H1 (cell line): Measurements from ENCODE around the gene SLC12A7. TPM values are rescaled to one million over a fixed set of nuclear protein-coding genes. Genes with fewer than 3 reads are reported as not detected.

Source experiments
- CTCF ChIA-PET: fragments of 300-600 bp; sonication (Branson Sonifier 250); formaldehyde crosslinking; loops from one replicate; lab custom pipeline; 2021; ENCODE audit not compliant: partially characterized antibody; lab: Charles Lee
- POLR2A ChIA-PET: fragments of 300-600 bp; sonication (Branson Sonifier 250); formaldehyde crosslinking; loops from one replicate; lab custom pipeline; 2021; ENCODE audit warnings: inconsistent platforms; ENCODE audit not compliant: partially characterized antibody; lab: Charles Lee
- DNase-seq, 2 experiments: peaks; one replicate each; pipeline versions ENCODE4 v3.0.0 to v3.0.0-alpha.2; 2010 to 2022; ENCODE audit warnings: low spot score in 2 of 2, low read depth in 1 of 2, mixed read lengths in 1 of 2
- FAIRE-seq: peaks from 2 replicates; lab custom pipeline; 2011; peaks lifted over from hg19 to GRCh38; lab: Jason Lieb, UNC
- H2AFZ ChIP-seq: 2 replicates; pipeline ENCODE4 v1.8.1; 2012; ENCODE audit warnings: low read length, inconsistent platforms
- H2AK5ac ChIP-seq: 2 replicates; pipeline ENCODE4 v1.6.1; 2013; ENCODE audit warnings: low read depth, low read length
- H2BK120ac ChIP-seq: replicated peaks from 2 replicates; pipeline ENCODE3; 2013; ENCODE audit warnings: low read depth, low read length, inconsistent platforms
- H2BK12ac ChIP-seq: 2 replicates; pipeline ENCODE4 v1.6.1; 2013; ENCODE audit warnings: low read depth, low read length
- H2BK15ac ChIP-seq: 2 replicates; pipeline ENCODE4 v1.6.1; 2013; ENCODE audit warnings: low read length
- H2BK20ac ChIP-seq: 2 replicates; pipeline ENCODE4 v1.6.1; 2013; ENCODE audit warnings: low read length
- H2BK5ac ChIP-seq: 2 replicates; pipeline ENCODE4 v1.6.1; 2013; ENCODE audit warnings: low read depth, low read length
- H3K14ac ChIP-seq: 2 replicates; pipeline ENCODE4 v1.6.1; 2013; ENCODE audit warnings: inconsistent platforms; ENCODE audit not compliant: insufficient read length
- H3K18ac ChIP-seq: 2 replicates; pipeline ENCODE4 v1.6.1; 2013; ENCODE audit warnings: low read length; ENCODE audit errors: extremely low read depth
- H3K23ac ChIP-seq: 2 replicates; pipeline ENCODE4 v1.6.1; 2013; ENCODE audit warnings: inconsistent platforms; ENCODE audit not compliant: insufficient read length
- H3K23me2 ChIP-seq: 2 replicates; pipeline ENCODE4 v1.6.1; 2013; ENCODE audit warnings: low read depth, low read length
- H3K27ac ChIP-seq: 2 replicates; pipeline ENCODE4 v1.6.1; 2011; ENCODE audit warnings: low read depth, low read length, inconsistent platforms
- H3K27me3 ChIP-seq, 4 experiments: replicated peaks in 1 of 4; 1 replicate in 1 of 4; 2 replicates in 3 of 4; pipeline versions ENCODE4 v1.6.1 to v1.8.1; 2011 to 2013; ENCODE audit warnings: low read length in 3 of 4, mild to moderate bottlenecking in 3 of 4, inconsistent platforms in 2 of 4, mixed read lengths in 2 of 4, moderate library complexity in 1 of 4; ENCODE audit not compliant: control insufficient read depth in 3 of 4, insufficient read depth in 3 of 4; ENCODE audit errors: extremely low read depth in 1 of 4
- H3K36me3 ChIP-seq, 4 experiments: 2 replicates each; pipeline versions ENCODE4 v1.6.1 to v1.8.1; 2011 to 2013; ENCODE audit warnings: mild to moderate bottlenecking in 4 of 4, low read length in 3 of 4, moderate library complexity in 2 of 4, control low read depth in 1 of 4, inconsistent platforms in 1 of 4; ENCODE audit not compliant: insufficient read depth in 4 of 4, control insufficient read depth in 2 of 4
- H3K4ac ChIP-seq: replicated peaks from 2 replicates; pipeline ENCODE3; 2013; ENCODE audit warnings: low read length, low read depth, mixed read lengths, inconsistent platforms; ENCODE audit not compliant: insufficient read length
- H3K4me1 ChIP-seq, 4 experiments: replicated peaks in 1 of 4; 1 replicate in 1 of 4; 2 replicates in 3 of 4; pipeline versions ENCODE4 v1.6.1 to v1.8.1; 2011 to 2013; ENCODE audit warnings: low read length in 3 of 4, inconsistent platforms in 2 of 4, mixed read lengths in 1 of 4; ENCODE audit not compliant: insufficient read depth in 4 of 4, control insufficient read depth in 3 of 4
- H3K4me2 ChIP-seq, 2 experiments: 2 replicates each; pipeline versions ENCODE4 v1.6.1 to v1.8.1; 2011 to 2013; ENCODE audit warnings: low read depth in 2 of 2, low read length in 2 of 2, control low read depth in 1 of 2, inconsistent platforms in 1 of 2, mild to moderate bottlenecking in 1 of 2; ENCODE audit not compliant: insufficient read depth in 1 of 2
- H3K4me3 ChIP-seq, 4 experiments: fragments of 200-600, 300-600 bp in 1 of 4; sonication (generic), shearing (Covaris generic), sonication (Bioruptor Twin) in 1 of 4; 2 replicates each; pipeline versions ENCODE4 v1.5.1 to v1.8.1; 2011 to 2016; ENCODE audit warnings: low read length in 4 of 4, low read depth in 3 of 4, control low read depth in 2 of 4, inconsistent platforms in 2 of 4, mild to moderate bottlenecking in 2 of 4, mixed read lengths in 1 of 4, moderate library complexity in 1 of 4; ENCODE audit not compliant: insufficient read depth in 2 of 4; ENCODE audit errors: extremely low read depth in 1 of 4
- H3K56ac ChIP-seq: replicated peaks from 2 replicates; pipeline ENCODE3; 2013; ENCODE audit warnings: low read depth, mild to moderate bottlenecking, mixed read lengths, low read length, inconsistent platforms; ENCODE audit not compliant: insufficient read length
- H3K79me1 ChIP-seq: 2 replicates; pipeline ENCODE4 v1.6.1; 2013; ENCODE audit warnings: low read depth, low read length, control low read depth
- H3K79me2 ChIP-seq, 2 experiments: 2 replicates each; pipeline versions ENCODE4 v1.6.1 to v1.8.1; 2012 to 2013; ENCODE audit warnings: low read length in 2 of 2, mild to moderate bottlenecking in 2 of 2, inconsistent platforms in 1 of 2; ENCODE audit not compliant: insufficient read depth in 2 of 2, control insufficient read depth in 1 of 2
- H3K9ac ChIP-seq, 4 experiments: replicated peaks in 1 of 4; 1 replicate in 1 of 4; 2 replicates in 3 of 4; pipeline versions ENCODE4 v1.6.1 to v1.8.1; 2011 to 2013; ENCODE audit warnings: low read depth in 3 of 4, low read length in 3 of 4, control low read depth in 2 of 4, mild to moderate bottlenecking in 2 of 4, moderate library complexity in 2 of 4, inconsistent platforms in 1 of 4; ENCODE audit errors: extremely low read depth in 1 of 4
- H3K9me3 ChIP-seq, 2 experiments: 2 replicates each; pipeline versions ENCODE4 v1.6.1 to v1.8.1; 2012 to 2013; ENCODE audit warnings: mild to moderate bottlenecking in 2 of 2, moderate library complexity in 2 of 2, control low read depth in 1 of 2, inconsistent platforms in 1 of 2, low read depth in 1 of 2, low read length in 1 of 2, mixed read lengths in 1 of 2; ENCODE audit not compliant: insufficient read depth in 2 of 2
- H4K20me1 ChIP-seq, 2 experiments: replicated peaks in 1 of 2; 2 replicates each; pipeline versions ENCODE3 to v1.8.1; 2011 to 2013; ENCODE audit warnings: inconsistent platforms in 2 of 2, low read length in 2 of 2, mild to moderate bottlenecking in 1 of 2; ENCODE audit not compliant: insufficient read depth in 2 of 2, control insufficient read depth in 1 of 2
- H4K5ac ChIP-seq: 2 replicates; pipeline ENCODE4 v1.6.1; 2013; ENCODE audit warnings: low read length, low read depth, mixed read lengths, inconsistent platforms; ENCODE audit not compliant: insufficient read length
- H4K8ac ChIP-seq: 2 replicates; pipeline ENCODE4 v1.8.0; 2013; ENCODE audit warnings: mild to moderate bottlenecking, moderate library complexity, low read length, inconsistent platforms; ENCODE audit not compliant: insufficient read depth; ENCODE audit errors: extremely low read depth
- H4K91ac ChIP-seq: replicated peaks from 2 replicates; pipeline ENCODE3; 2013; ENCODE audit warnings: low read length, mixed read lengths, inconsistent platforms; ENCODE audit not compliant: insufficient read length
- EP300 ChIP-seq, 2 experiments: IDR thresholded peaks; 1 replicate in 1 of 2; 2 replicates in 1 of 2; pipeline ENCODE4 v1.6.1; 2011 to 2012; ENCODE audit warnings: low read depth in 2 of 2, low read length in 2 of 2, mild to moderate bottlenecking in 2 of 2, borderline replicate concordance in 1 of 2, inconsistent platforms in 1 of 2, moderate library complexity in 1 of 2
- PHF8 ChIP-seq: fragments of 200-600 bp; sonication (generic); conservative IDR thresholded peaks from 2 replicates; pipeline ENCODE4 v1.7.1; 2012; ENCODE audit warnings: low read depth, mild to moderate bottlenecking, inconsistent platforms, low read length, moderate library complexity
- POU5F1 ChIP-seq: IDR thresholded peaks from 2 replicates; pipeline ENCODE4 v1.6.1; 2011; ENCODE audit warnings: low read depth, mild to moderate bottlenecking, low read length, moderate library complexity
- SIX5 ChIP-seq: IDR thresholded peaks from 2 replicates; pipeline ENCODE4 v1.6.1; 2011; ENCODE audit warnings: mild to moderate bottlenecking, low read depth, low read length
- WGBS, 2 experiments: shearing (Covaris generic) in 1 of 2; methylation state at CpG; one replicate each; pipeline versions ENCODE4 v1.1.6 to v1.1.7; 2013 to 2015; ENCODE audit warnings: low lambda C conversion rate in 2 of 2, mixed read lengths in 2 of 2, inconsistent platforms in 1 of 2, low coverage in 1 of 2, missing lambda C conversion rate in 1 of 2; ENCODE audit not compliant: insufficient replicate concordance in 2 of 2, insufficient coverage in 1 of 2, insufficient read length in 1 of 2; ENCODE audit errors: extremely low coverage in 1 of 2, missing lambda C conversion rate in 1 of 2; 5-methylcytosine and 5-hydroxymethylcytosine counted together
- polyA plus RNA-seq, 7 experiments: library from polyadenylated mRNA; depleted of rRNA in 3 of 7; stranded (reverse) in 5 of 7; unstranded in 2 of 7; fragments of >200 nt in 5 of 7; fragments of 200-250 nt in 2 of 7; gene quantifications; 1 replicate in 5 of 7; 2 replicates in 1 of 7; 4 replicates in 1 of 7; pipeline versions ENCODE4 v1.2.1 to v1.2.3, GENCODE V29; 2011 to 2013; ENCODE audit warnings: missing spikeins in 2 of 7, mixed read lengths in 2 of 7
- total RNA-seq: library from RNA; stranded (reverse); fragmentation: NEBNext Ultra II Directional; extraction: Animal tissue kit (Norgen Biotek cat#: 25700); gene quantifications from 2 replicates; pipeline ENCODE4 v1.2.1, GENCODE V29; 2021

SLC12A7 gene
- total and polyA plus RNA-seq, 2 of the 8 experiments (the other 6 are each of a cell fraction or from before 2014, with no cell fraction given): 23.5 to 39.7 TPM

DNA sequence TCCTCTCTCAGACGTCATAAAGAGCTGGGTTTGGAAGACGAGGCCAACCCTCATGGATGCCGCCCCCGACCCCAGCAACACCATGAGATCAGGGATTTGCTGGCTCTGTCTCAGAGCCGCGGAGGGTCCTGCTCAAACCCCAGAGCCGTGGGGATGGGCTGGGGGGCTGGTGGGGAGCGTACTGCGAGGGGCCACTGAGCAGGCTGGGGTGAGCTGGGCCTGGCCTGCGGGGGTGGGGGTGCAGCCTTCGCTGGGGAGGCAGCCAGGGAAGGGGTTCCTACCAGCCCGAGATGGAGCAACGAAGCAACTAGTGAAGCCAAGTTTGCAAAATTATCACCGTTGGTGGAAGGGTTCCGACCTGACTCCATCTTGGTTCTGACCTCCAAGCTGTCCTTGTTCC, 5.1 kb upstream of the SLC12A7 start:
- H3K4ac ChIP-seq: no peak overlapping the region
- no peak for TF ChIP-seq EP300 (IDR thresholded peaks at IDR 0.05; ENCODE audit: borderline replicate concordance in 1 of 2, low read depth in 2 of 2, low read length in 2 of 2)
- no peak for TF ChIP-seq PHF8
- no peak for TF ChIP-seq SIX5
- no peak for TF ChIP-seq POU5F1
- H4K5ac ChIP-seq: no peak overlapping the region
- ChIA-PET POLR2A (interaction anchor here (0.8 to 4.2 kb wide), 2 partner anchors 15 to 23 kb away, joined by 3 to 22 read pairs; no protein-coding TSS in a partner anchor), CTCF (interaction anchor here (0.8 to 3.0 kb wide), 5 partner anchors 11 to 51 kb away, joined by 3 to 17 read pairs (median 3); no protein-coding TSS in a partner anchor)
- FAIRE-seq: no peak
- peaks cover 0 to 10% (median 5%) of the 10 kb centered on the region in 4 experiments; a peak in 4 of 7 replicates for H3K4me1 ChIP-seq
- H2BK12ac ChIP-seq: no peak overlapping the region
- peak overlapping the region; percentile 75; the same call in 1 of the 2 replicates for H4K8ac ChIP-seq
- no peaks in the 10 kb centered on the region for H3K79me2 ChIP-seq
- H2AK5ac ChIP-seq: no peak overlapping the region
- DNase-seq: no peak
- no peak overlapping the region for H2AFZ ChIP-seq
- H3K23ac ChIP-seq: no peak overlapping the region
- H2BK15ac ChIP-seq: no peak overlapping the region
- H4K91ac ChIP-seq: no peak overlapping the region
- no peak overlapping the region for H2BK5ac ChIP-seq
- H3K36me3 ChIP-seq: no peaks in the 10 kb centered on the region
- H3K56ac ChIP-seq: no peak overlapping the region
- no peaks in the 10 kb centered on the region for H3K9me3 ChIP-seq
- no peak overlapping the region for H3K4me3 ChIP-seq
- 88% methylated on average over 6 of the region's 15 CpGs; no CpG with 5 or more reads in 1 of the 2 experiments for WGBS, 2 experiments
- no peak overlapping the region for H3K18ac ChIP-seq
- H3K79me1 ChIP-seq: no peaks in the 10 kb centered on the region
- H3K4me2 ChIP-seq: no peak overlapping the region
- no peak overlapping the region for H3K14ac ChIP-seq
- H3K9ac ChIP-seq: no peak overlapping the region
- no peaks in the 10 kb centered on the region for H4K20me1 ChIP-seq
- H3K27ac ChIP-seq: no peak overlapping the region
- no peaks in the 10 kb centered on the region for H3K23me2 ChIP-seq
- no peak overlapping the region for H2BK120ac ChIP-seq
- H2BK20ac ChIP-seq: no peak overlapping the region
- no peaks in the 10 kb centered on the region for H3K27me3 ChIP-seq
